PFSK-1 (cell line): Measurements from ENCODE around the gene IGF2BP2.

Experiments
- POLR2AphosphoS5 ChIP-seq: IDR thresholded peaks from 2 replicates; pipeline ENCODE4 v1.6.1; 2012; ENCODE audit warnings: low read depth, mild to moderate bottlenecking, control low read depth, low read length, moderate library complexity
- TF ChIP-seq, protein P1 (sequence below), 2 experiments: IDR thresholded peaks; 2 replicates each; pipeline versions ENCODE4 v1.6.1 to v1.8.0; 2011 to 2012; ENCODE audit warnings: low read depth in 2 of 2, low read length in 2 of 2, control low read depth in 1 of 2, inconsistent platforms in 1 of 2, mild to moderate bottlenecking in 1 of 2, moderate library complexity in 1 of 2; ENCODE audit not compliant: insufficient read depth in 1 of 2

- TF ChIP-seq, protein P1, sequence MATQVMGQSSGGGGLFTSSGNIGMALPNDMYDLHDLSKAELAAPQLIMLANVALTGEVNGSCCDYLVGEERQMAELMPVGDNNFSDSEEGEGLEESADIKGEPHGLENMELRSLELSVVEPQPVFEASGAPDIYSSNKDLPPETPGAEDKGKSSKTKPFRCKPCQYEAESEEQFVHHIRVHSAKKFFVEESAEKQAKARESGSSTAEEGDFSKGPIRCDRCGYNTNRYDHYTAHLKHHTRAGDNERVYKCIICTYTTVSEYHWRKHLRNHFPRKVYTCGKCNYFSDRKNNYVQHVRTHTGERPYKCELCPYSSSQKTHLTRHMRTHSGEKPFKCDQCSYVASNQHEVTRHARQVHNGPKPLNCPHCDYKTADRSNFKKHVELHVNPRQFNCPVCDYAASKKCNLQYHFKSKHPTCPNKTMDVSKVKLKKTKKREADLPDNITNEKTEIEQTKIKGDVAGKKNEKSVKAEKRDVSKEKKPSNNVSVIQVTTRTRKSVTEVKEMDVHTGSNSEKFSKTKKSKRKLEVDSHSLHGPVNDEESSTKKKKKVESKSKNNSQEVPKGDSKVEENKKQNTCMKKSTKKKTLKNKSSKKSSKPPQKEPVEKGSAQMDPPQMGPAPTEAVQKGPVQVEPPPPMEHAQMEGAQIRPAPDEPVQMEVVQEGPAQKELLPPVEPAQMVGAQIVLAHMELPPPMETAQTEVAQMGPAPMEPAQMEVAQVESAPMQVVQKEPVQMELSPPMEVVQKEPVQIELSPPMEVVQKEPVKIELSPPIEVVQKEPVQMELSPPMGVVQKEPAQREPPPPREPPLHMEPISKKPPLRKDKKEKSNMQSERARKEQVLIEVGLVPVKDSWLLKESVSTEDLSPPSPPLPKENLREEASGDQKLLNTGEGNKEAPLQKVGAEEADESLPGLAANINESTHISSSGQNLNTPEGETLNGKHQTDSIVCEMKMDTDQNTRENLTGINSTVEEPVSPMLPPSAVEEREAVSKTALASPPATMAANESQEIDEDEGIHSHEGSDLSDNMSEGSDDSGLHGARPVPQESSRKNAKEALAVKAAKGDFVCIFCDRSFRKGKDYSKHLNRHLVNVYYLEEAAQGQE (IDR thresholded peaks at IDR 0.05; ENCODE audit: insufficient read depth in 1 of 2, low read depth in 2 of 2, low read length in 2 of 2), result no peak
- no peak for TF ChIP-seq POLR2AphosphoS5
Observed at GRCh38 chr3:185786956-185787877, 37.6 kb downstream of the IGF2BP2 start.
